Measurements from ENCODE around the gene MAEA.

MAEA gene

DNA sequence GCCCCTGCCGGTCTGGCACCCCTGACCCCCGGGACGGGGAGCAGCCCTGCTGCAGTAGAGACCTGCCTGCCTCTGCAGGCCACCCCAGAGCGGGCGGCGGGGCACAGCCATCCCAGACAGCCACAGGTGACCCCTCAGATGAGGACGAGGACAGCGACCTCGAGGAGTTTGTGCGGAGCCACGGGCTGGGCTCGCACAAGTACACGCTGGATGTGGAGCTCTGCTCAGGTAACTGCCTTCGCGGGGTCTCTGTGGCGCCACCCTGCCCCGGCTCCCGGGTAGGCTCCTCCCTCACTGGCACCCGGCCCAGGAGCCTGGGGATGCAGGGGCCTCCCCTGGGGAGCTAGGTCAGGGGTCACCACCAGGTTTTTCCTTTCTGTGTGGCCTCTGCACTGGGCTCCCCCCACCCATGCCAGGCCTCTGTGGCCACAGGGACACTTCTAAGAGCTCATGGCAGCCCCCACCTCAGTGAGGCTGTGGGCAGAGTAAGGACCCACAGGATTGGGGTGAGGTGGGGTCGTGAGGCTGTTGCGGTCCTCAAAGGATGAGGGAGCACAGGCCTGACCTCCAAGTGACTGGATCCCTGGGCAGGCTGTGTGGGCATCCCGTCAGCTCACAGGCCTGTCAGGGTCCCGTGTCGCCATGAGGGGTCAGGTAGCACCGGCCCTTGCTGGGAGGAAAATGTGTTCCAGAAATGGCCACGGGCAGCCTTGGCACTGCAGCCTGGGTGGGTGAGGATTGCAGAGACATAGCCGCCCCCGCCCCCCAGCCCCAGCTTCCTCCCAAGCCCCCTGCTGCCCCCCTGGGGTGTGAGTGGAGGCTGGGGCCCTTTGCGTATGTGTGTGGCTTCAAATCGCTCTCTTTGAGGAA is 63.7 kb downstream of the MAEA start:
- ATAC-seq: no peak
- TF ChIP-seq, protein P1, sequence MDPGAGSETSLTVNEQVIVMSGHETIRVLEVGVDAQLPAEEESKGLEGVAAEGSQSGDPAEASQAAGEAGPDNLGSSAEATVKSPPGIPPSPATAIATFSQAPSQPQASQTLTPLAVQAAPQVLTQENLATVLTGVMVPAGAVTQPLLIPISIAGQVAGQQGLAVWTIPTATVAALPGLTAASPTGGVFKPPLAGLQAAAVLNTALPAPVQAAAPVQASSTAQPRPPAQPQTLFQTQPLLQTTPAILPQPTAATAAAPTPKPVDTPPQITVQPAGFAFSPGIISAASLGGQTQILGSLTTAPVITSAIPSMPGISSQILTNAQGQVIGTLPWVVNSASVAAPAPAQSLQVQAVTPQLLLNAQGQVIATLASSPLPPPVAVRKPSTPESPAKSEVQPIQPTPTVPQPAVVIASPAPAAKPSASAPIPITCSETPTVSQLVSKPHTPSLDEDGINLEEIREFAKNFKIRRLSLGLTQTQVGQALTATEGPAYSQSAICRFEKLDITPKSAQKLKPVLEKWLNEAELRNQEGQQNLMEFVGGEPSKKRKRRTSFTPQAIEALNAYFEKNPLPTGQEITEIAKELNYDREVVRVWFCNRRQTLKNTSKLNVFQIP (CRISPR knock-in tag; IDR thresholded peaks at IDR 0.05; ENCODE audit: borderline replicate concordance, low read depth): no peak
- TF ChIP-seq ZNF565 (CRISPR knock-in tag; conservative IDR thresholded peaks at IDR 0.05; ENCODE audit: low read depth) (no peak), GLIS3 (CRISPR knock-in tag; IDR thresholded peaks at IDR 0.05) (no peak), TCF4 (CRISPR knock-in tag; IDR thresholded peaks at IDR 0.05; ENCODE audit: borderline replicate concordance) (no peak), ISL1 (CRISPR knock-in tag; IDR thresholded peaks at IDR 0.05) (no peak), SNAI2 (CRISPR knock-in tag; IDR thresholded peaks at IDR 0.05) (no peak), ZNF70 (CRISPR knock-in tag; IDR thresholded peaks at IDR 0.05) (no peak), ZFP3 (CRISPR knock-in tag; IDR thresholded peaks at IDR 0.05) (no peak), CSDC2 (CRISPR knock-in tag; IDR thresholded peaks at IDR 0.05) (no peak), ZFP30 (CRISPR knock-in tag; IDR thresholded peaks at IDR 0.05) (no peak), ESRRG (CRISPR knock-in tag; IDR thresholded peaks at IDR 0.05) (no peak), BACH2 (CRISPR knock-in tag; IDR thresholded peaks at IDR 0.05; ENCODE audit: borderline replicate concordance) (no peak)
- TF ChIP-seq, protein P2, sequence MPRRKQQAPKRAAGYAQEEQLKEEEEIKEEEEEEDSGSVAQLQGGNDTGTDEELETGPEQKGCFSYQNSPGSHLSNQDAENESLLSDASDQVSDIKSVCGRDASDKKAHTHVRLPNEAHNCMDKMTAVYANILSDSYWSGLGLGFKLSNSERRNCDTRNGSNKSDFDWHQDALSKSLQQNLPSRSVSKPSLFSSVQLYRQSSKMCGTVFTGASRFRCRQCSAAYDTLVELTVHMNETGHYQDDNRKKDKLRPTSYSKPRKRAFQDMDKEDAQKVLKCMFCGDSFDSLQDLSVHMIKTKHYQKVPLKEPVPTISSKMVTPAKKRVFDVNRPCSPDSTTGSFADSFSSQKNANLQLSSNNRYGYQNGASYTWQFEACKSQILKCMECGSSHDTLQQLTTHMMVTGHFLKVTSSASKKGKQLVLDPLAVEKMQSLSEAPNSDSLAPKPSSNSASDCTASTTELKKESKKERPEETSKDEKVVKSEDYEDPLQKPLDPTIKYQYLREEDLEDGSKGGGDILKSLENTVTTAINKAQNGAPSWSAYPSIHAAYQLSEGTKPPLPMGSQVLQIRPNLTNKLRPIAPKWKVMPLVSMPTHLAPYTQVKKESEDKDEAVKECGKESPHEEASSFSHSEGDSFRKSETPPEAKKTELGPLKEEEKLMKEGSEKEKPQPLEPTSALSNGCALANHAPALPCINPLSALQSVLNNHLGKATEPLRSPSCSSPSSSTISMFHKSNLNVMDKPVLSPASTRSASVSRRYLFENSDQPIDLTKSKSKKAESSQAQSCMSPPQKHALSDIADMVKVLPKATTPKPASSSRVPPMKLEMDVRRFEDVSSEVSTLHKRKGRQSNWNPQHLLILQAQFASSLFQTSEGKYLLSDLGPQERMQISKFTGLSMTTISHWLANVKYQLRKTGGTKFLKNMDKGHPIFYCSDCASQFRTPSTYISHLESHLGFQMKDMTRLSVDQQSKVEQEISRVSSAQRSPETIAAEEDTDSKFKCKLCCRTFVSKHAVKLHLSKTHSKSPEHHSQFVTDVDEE (CRISPR knock-in tag; IDR thresholded peaks at IDR 0.05): no peak

DNA sequence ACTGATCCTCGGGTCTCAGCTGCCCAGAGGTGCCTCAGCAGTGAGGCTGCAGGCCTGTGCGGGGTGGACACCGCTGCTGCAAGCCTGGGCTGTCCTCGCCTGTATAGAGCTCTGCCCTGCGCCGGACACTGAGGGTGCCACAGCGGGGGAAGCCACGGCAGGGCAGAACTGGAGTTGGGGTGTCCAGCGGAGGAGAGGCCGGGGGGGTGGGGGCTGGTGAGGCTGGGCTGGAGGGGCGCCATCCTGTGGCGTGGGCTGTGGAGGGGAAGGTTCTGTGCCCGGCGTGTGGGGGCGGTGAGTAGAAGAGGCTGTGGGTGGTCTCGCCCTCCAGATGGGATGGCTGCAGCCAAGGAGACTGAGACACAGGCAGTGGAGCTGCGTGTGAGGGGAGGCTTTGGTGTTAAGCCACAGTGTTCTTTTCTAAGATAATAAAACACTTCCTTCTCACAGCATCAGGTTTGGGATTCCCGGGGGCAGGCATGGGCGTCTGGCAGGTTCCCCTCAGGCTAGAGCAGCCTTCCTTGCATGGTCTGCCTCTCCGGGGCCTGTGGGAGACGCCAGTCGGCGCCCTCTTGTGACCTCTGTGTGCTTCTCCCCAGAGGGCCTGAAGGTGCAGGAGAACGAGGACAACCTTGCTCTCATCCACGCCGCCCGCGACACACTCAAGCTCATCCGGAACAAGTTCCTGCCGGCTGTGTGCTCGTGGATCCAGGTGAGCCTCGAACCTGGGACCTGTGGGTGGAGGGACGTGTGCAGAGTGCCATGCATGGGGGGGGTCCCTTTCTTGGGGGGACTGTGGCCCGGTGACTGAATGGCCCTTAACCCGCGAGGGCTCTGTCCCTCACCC is 64.7 kb downstream of the MAEA start:
- no peak for ATAC-seq
- TF ChIP-seq GLIS3 (CRISPR knock-in tag; IDR thresholded peaks at IDR 0.05) (no peak), ZC3H10 (CRISPR knock-in tag; IDR thresholded peaks at IDR 0.05) (no peak), ESRRG (CRISPR knock-in tag; IDR thresholded peaks at IDR 0.05) (no peak), ZFP3 (CRISPR knock-in tag; IDR thresholded peaks at IDR 0.05) (no peak), ZNF8 (CRISPR knock-in tag; IDR thresholded peaks at IDR 0.05) (no peak), ZNF70 (CRISPR knock-in tag; IDR thresholded peaks at IDR 0.05) (no peak), TOX (CRISPR knock-in tag; IDR thresholded peaks at IDR 0.05; ENCODE audit: borderline replicate concordance) (no peak), OSR1 (CRISPR knock-in tag; IDR thresholded peaks at IDR 0.05) (no peak), BACH2 (CRISPR knock-in tag; IDR thresholded peaks at IDR 0.05; ENCODE audit: borderline replicate concordance) (no peak), ZFP30 (CRISPR knock-in tag; IDR thresholded peaks at IDR 0.05) (no peak)
- TF ChIP-seq, protein P1 (CRISPR knock-in tag; IDR thresholded peaks at IDR 0.05; ENCODE audit: borderline replicate concordance, low read depth): no peak
- TF ChIP-seq, protein P3, sequence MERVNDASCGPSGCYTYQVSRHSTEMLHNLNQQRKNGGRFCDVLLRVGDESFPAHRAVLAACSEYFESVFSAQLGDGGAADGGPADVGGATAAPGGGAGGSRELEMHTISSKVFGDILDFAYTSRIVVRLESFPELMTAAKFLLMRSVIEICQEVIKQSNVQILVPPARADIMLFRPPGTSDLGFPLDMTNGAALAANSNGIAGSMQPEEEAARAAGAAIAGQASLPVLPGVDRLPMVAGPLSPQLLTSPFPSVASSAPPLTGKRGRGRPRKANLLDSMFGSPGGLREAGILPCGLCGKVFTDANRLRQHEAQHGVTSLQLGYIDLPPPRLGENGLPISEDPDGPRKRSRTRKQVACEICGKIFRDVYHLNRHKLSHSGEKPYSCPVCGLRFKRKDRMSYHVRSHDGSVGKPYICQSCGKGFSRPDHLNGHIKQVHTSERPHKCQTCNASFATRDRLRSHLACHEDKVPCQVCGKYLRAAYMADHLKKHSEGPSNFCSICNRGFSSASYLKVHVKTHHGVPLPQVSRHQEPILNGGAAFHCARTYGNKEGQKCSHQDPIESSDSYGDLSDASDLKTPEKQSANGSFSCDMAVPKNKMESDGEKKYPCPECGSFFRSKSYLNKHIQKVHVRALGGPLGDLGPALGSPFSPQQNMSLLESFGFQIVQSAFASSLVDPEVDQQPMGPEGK (CRISPR knock-in tag; IDR thresholded peaks at IDR 0.05; ENCODE audit: borderline replicate concordance): no peak
- TF ChIP-seq, protein P2 (CRISPR knock-in tag; IDR thresholded peaks at IDR 0.05): no peak

All from SK-N-SH treated with all-trans-retinoic acid at 6 μM for 48 hours (cell line).